Right lobe of liver (tissue), 6 donors: Measurements from ENCODE around the gene ACCSL. TPM values are rescaled to one million over a fixed set of nuclear protein-coding genes. Genes with fewer than 3 reads are reported as not detected.

ENCODE experiments used
- ATAC-seq, 4 donors: fragments of 200-7000 bp; cut with Tn5 transposase; one replicate each; pipeline ENCODE4 v1.9.1; 2020; ENCODE audit warnings: mild to moderate bottlenecking in 4 of 4, moderate library complexity in 4 of 4
- DNase-seq, 3 donors: peaks; one replicate each; pipeline ENCODE4 v3.0.0-alpha.2; 2020
- H3K27ac ChIP-seq, 3 donors: fragments of 200-600 bp; one replicate each; pipeline ENCODE4 v1.8.0; 2022
- H3K27me3 ChIP-seq, 2 donors: fragments of 200-600 bp; one replicate each; pipeline ENCODE4 v1.8.0; 2022
- H3K36me3 ChIP-seq, 4 donors: fragments of 200-600 bp; sonication (generic) in 1 of 4; one replicate each; pipeline versions ENCODE4 v1.5.1 to v1.8.0; 2017 to 2022; ENCODE audit warnings: control low read depth in 1 of 4
- H3K4me1 ChIP-seq, 4 donors: fragments of 200-600 bp; sonication (generic) in 1 of 4; one replicate each; pipeline versions ENCODE4 v1.5.1 to v1.8.0; 2017 to 2022; ENCODE audit warnings: control low read depth in 1 of 4
- H3K4me3 ChIP-seq, 3 donors: fragments of 200-600 bp; one replicate each; pipeline ENCODE4 v1.8.0; 2022
- H3K9me3 ChIP-seq, 4 donors: fragments of 200-600 bp; sonication (generic) in 1 of 4; one replicate each; pipeline versions ENCODE4 v1.5.1 to v1.8.0; 2017 to 2022; ENCODE audit warnings: control low read depth in 1 of 4
- POLR2A ChIP-seq: fragments of 450-650 bp; IDR thresholded peaks from one replicate; pipeline ENCODE4 v1.6.1; 2017; ENCODE audit warnings: antibody characterized with exemption, mild to moderate bottlenecking
- WGBS: methylation state at CpG from one replicate; pipeline ENCODE4 v1.1.6; 2018; ENCODE audit warnings: low coverage, low lambda C conversion rate; ENCODE audit not compliant: insufficient coverage; ENCODE audit errors: missing lambda C conversion rate; 5-methylcytosine and 5-hydroxymethylcytosine counted together
- intact Hi-C, 2 donors: fragments of 100-400 bp; cut with DNase I; formaldehyde crosslinking; loops; one replicate each; pipeline versions ENCODE4 v1.11.2 to v1.14.1; 2022
- total RNA-seq, 6 experiments: library from RNA; depleted of rRNA in 2 of 6; stranded (reverse); fragments of >200 nt in 2 of 6; fragmentation: NEBNext Ultra II Directional in 3 of 6; extraction: Animal tissue kit (Norgen Biotek cat#: 25700) in 3 of 6; gene quantifications; one replicate each; pipeline versions ENCODE4 v1.1.0 to v1.2.4, GENCODE V29; 2016 to 2023
- TF ChIP-seq, protein P1 (sequence below), 4 donors: fragments of 200-600 bp in 3 of 4; fragments of 450-650 bp in 1 of 4; IDR thresholded peaks; one replicate each; pipeline versions ENCODE4 v1.5.1 to v1.8.0; 2016 to 2022; ENCODE audit warnings: antibody characterized with exemption in 4 of 4, mild to moderate bottlenecking in 2 of 4
- donor health status: DM: no; HTN: yes; CAD: no.
- donor health status: DM: no; HTN: no; CAD: no.
- donor health status: DM: no; HTN: no; CAD: no.
- donor health status: DM: no; HTN: yes; CAD: no.
- donor health status: DM: no; HTN: yes; CAD: no.

ACCSL gene
- total RNA-seq, 6 experiments from 2014 or later = not detected

DNA sequence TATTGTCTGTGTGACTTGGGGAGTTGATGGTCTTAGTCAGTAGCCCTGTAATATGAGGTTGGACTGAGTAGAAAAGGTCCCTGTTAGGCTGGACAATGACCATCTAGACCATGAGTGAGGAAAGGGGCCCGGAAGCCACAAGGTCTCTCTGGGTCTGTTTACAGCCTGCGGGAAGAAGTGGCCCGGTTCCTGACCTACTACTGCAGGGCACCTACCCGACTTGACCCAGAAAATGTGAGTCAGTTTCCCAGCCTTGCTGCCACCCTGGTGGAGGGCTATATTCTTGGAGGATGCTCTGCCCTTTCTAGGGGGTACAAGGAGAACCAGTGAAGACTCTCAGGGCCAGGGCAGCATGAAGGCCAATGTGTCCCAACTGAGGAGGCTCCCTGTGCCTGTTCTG is 3.4 kb downstream of the ACCSL start:
- WGBS = no CpG with 5 or more reads among the region's 4 CpGs
- Histone ChIP-seq H3K27me3 (no peaks in the 10 kb centered on the region), H3K27ac (no peak overlapping the region), H3K4me3 (no peak overlapping the region), H3K9me3 (no peaks in the 10 kb centered on the region), H3K36me3 (no peaks in the 10 kb centered on the region), H3K4me1 (no peaks in the 10 kb centered on the region)
- no peak for DNase-seq
- no peak for ATAC-seq
- intact Hi-C loops = no loop called here
- no peak for TF ChIP-seq POLR2A
- TF ChIP-seq, protein P1, sequence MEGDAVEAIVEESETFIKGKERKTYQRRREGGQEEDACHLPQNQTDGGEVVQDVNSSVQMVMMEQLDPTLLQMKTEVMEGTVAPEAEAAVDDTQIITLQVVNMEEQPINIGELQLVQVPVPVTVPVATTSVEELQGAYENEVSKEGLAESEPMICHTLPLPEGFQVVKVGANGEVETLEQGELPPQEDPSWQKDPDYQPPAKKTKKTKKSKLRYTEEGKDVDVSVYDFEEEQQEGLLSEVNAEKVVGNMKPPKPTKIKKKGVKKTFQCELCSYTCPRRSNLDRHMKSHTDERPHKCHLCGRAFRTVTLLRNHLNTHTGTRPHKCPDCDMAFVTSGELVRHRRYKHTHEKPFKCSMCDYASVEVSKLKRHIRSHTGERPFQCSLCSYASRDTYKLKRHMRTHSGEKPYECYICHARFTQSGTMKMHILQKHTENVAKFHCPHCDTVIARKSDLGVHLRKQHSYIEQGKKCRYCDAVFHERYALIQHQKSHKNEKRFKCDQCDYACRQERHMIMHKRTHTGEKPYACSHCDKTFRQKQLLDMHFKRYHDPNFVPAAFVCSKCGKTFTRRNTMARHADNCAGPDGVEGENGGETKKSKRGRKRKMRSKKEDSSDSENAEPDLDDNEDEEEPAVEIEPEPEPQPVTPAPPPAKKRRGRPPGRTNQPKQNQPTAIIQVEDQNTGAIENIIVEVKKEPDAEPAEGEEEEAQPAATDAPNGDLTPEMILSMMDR (IDR thresholded peaks at IDR 0.05) = no peak

DNA sequence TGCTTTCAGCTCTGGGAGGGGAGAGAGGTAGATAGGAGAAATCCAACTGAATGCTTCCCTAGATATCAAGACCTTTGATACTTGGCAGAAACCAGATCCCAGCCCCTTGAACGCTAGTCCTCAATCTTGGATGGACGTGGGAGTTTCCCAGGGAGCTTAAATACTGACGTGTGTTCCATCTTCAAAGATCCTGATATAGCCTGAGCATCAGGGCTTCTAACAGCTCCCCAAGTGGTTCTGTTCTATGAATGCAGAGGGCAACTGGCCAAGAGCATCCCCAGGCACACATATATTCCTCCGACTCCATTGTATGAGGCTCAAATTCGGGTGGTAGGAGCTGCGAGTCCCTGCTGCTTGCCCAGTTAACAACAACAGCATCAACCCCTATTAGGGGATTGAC is 9.6 kb downstream of the ACCSL start:
- TF ChIP-seq, protein P1 (IDR thresholded peaks at IDR 0.05) = no peak
- TF ChIP-seq POLR2A = no peak
- no peak for ATAC-seq
- H3K4me3 ChIP-seq = no peak overlapping the region
- intact Hi-C loops = no loop called here
- H3K9me3 ChIP-seq = no peaks in the 10 kb centered on the region
- 30% methylated on average over 2 of the region's 6 CpGs for WGBS
- no peaks in the 10 kb centered on the region for H3K27me3 ChIP-seq
- no peaks in the 10 kb centered on the region for H3K4me1 ChIP-seq
- DNase-seq = no peak
- H3K36me3 ChIP-seq = no peaks in the 10 kb centered on the region
- H3K27ac ChIP-seq = no peak overlapping the region

DNA sequence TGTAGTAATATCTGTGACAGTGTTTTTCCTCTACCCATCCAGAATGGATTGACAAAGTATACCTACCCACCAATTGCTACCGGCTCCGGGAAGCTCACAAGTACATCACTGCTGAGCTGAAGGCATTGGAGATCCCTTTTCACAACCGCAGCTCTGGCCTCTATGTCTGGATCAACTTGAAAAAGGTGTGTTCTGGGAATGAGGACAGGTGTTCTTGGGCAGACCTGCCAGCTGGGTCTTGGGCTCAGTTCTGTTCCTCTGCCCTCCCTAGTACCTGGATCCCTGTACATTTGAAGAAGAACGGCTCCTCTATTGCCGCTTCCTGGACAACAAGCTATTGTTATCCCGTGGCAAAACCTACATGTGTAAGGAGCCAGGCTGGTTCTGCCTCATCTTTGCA is 10.5 kb downstream of the ACCSL start:
- no peak for DNase-seq
- intact Hi-C loops = no loop called here
- no peak overlapping the region for H3K4me3 ChIP-seq
- no peaks in the 10 kb centered on the region for H3K36me3 ChIP-seq
- no peaks in the 10 kb centered on the region for H3K9me3 ChIP-seq
- no peak for TF ChIP-seq POLR2A
- TF ChIP-seq, protein P1 (IDR thresholded peaks at IDR 0.05) = no peak
- no peak for ATAC-seq
- no peak overlapping the region for H3K27ac ChIP-seq
- 60% methylated on average over 1 of the region's 6 CpGs for WGBS
- no peaks in the 10 kb centered on the region for H3K4me1 ChIP-seq
- no peaks in the 10 kb centered on the region for H3K27me3 ChIP-seq

DNA sequence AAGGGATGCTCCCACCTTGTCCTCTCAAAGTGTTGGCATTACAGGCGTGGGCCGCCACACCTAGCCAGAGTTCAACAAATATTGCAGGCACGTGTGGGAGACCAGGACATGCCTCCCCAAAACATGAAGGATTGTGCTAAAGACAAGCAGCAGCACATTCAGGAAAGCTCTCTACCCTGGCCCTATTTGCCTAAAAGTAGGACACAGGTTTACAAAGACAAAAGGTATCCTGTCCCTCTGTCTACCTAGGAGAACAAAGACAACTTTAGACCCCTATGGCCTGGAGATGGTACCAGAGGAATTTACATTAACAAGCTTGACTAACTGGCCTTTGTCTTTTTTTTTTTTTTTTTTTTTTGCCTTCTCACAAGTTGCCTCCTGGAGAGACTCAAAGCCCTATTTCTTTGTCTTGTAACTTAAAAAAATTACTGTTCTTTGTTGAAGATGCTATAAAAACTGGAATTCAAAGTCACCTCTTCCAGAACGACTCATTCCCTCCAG is 17.4 kb downstream of the ACCSL start:
- DNase-seq = no peak
- no peak for TF ChIP-seq POLR2A
- TF ChIP-seq, protein P1 (IDR thresholded peaks at IDR 0.05) = no peak
- peaks cover 0 to 3% (median 0%) of the 10 kb centered on the region in 4 donors for H3K4me1 ChIP-seq
- no peak for ATAC-seq
- H3K9me3 ChIP-seq = no peaks in the 10 kb centered on the region
- WGBS = 63% methylated on average over 4 of the region's 4 CpGs
- H3K27me3 ChIP-seq = no peaks in the 10 kb centered on the region
- intact Hi-C loops = no loop called here
- peak overlapping the region in 1 of 3 donors; percentile 70 for H3K27ac ChIP-seq
- H3K4me3 ChIP-seq = no peak overlapping the region
- no peaks in the 10 kb centered on the region for H3K36me3 ChIP-seq
